Osteoblast (primary cell): Measurements from ENCODE around the gene CSH1. TPM values are rescaled to one million over a fixed set of nuclear protein-coding genes. Genes with fewer than 3 reads are reported as not detected.
A peak's percentile ranks its signal among the peaks of the same experiment; 100 is the strongest.
"Not testable (repeated sequence)": the region's sequence is repeated elsewhere in the genome, so short reads cannot be mapped to it uniquely, and the experiment has no call there.

Source experiments
- DNase-seq: peaks from one replicate; pipeline ENCODE4 v3.0.0; 2011; ENCODE audit warnings: low spot score, mixed read lengths; ENCODE audit not compliant: insufficient read length; ENCODE audit errors: missing footprints
- H2AFZ ChIP-seq: 2 replicates; pipeline ENCODE4 v1.6.0; 2011; ENCODE audit warnings: mild to moderate bottlenecking, low read length
- H3K27ac ChIP-seq: 2 replicates; pipeline ENCODE4 v1.5.1; 2011; ENCODE audit warnings: mild to moderate bottlenecking, low read depth, low read length, moderate library complexity
- H3K27me3 ChIP-seq: 2 replicates; pipeline ENCODE4 v1.6.0; 2012; ENCODE audit warnings: mild to moderate bottlenecking, control low read depth, inconsistent platforms, low read length, moderate library complexity; ENCODE audit not compliant: insufficient read depth
- H3K36me3 ChIP-seq: 2 replicates; pipeline ENCODE4 v1.5.1; 2011; ENCODE audit warnings: mild to moderate bottlenecking, low read length, control low read depth, moderate library complexity; ENCODE audit not compliant: insufficient read depth
- H3K4me1 ChIP-seq: 2 replicates; pipeline ENCODE4 v1.5.1; 2011; ENCODE audit warnings: mild to moderate bottlenecking, low read length, control low read depth, moderate library complexity; ENCODE audit not compliant: insufficient read depth
- H3K4me2 ChIP-seq: 2 replicates; pipeline ENCODE4 v1.6.0; 2011; ENCODE audit warnings: mild to moderate bottlenecking, low read length; ENCODE audit not compliant: insufficient read depth
- H3K4me3 ChIP-seq: fragments of 200-600 bp; sonication (generic); 3 replicates; pipeline ENCODE4 v1.5.1; 2012; ENCODE audit warnings: mild to moderate bottlenecking, low read length, inconsistent platforms; ENCODE audit not compliant: insufficient read depth
- H3K79me2 ChIP-seq: 2 replicates; pipeline ENCODE4 v1.6.0; 2012; ENCODE audit warnings: mild to moderate bottlenecking, low read length, control low read depth, inconsistent platforms; ENCODE audit not compliant: insufficient read depth
- H3K9me3 ChIP-seq: 2 replicates; pipeline ENCODE4 v1.5.1; 2011; ENCODE audit warnings: low read depth, low read length, control low read depth
- H4K20me1 ChIP-seq: 2 replicates; pipeline ENCODE4 v1.6.0; 2012; ENCODE audit warnings: mild to moderate bottlenecking, low read length, control low read depth; ENCODE audit not compliant: insufficient read depth
- CTCF ChIP-seq: IDR thresholded peaks from 2 replicates; pipeline ENCODE4 v1.5.1; 2011; ENCODE audit warnings: mild to moderate bottlenecking, low read depth, low read length, moderate library complexity; ENCODE audit errors: extremely low read depth
- total RNA-seq: library from RNA; depleted of rRNA; stranded (reverse); fragments of >200 nt; gene quantifications from 2 replicates; pipeline ENCODE4 v1.2.3, GENCODE V29; 2012

Gene CSH1
- total RNA-seq, 1 donor = not detected

DNA sequence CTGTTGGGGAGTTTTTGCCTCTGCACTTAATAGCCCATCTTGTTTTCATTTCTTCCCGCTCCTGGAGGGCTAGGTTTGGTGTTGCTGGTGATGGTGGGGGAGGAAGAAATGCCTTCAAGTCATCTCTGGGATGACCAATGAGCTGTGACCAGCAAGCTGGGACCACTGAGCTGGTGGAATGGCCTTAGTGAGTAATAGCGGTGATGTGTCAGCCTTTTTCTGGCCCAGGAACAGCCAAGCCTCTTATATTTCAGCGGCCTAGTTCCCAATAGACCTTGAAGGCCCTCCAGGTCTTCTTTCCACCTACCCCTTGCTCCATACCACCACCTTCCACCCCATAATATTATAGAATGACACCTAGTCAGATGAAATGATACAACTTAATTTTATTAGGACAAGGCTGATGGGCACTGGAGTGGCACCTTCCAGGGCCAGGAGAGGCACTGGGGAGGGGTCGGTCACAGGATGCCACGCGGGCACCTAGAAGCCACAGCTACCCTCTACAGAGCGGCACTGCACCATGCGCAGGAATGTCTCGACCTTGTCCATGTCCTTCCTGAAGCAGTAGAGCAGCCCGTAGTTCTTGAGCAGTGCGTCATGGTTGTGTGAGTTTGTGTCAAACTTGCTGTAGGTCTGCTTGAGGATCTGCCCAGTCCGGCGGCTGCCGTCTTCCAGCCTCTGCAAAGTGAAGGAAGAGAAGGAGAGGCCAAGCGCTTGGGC is 24.6 kb downstream of the CSH1 start:
- H4K20me1 ChIP-seq, H3K4me2 ChIP-seq, H2AFZ ChIP-seq, H3K4me1 ChIP-seq, H3K79me2 ChIP-seq, H3K27ac ChIP-seq, H3K9me3 ChIP-seq, H3K27me3 ChIP-seq, H3K36me3 ChIP-seq, H3K4me3 ChIP-seq: not testable (repeated sequence)
- DNase-seq = peak; percentile 31

GRCh38 chr17:63870292-63870665 is 26.1 kb downstream of the CSH1 start:
- not testable (repeated sequence) for DNase-seq, H3K36me3 ChIP-seq, H3K27ac ChIP-seq, H4K20me1 ChIP-seq, H3K4me3 ChIP-seq, H3K27me3 ChIP-seq, H3K9me3 ChIP-seq, H3K79me2 ChIP-seq, H3K4me2 ChIP-seq, H3K4me1 ChIP-seq, H2AFZ ChIP-seq

DNA sequence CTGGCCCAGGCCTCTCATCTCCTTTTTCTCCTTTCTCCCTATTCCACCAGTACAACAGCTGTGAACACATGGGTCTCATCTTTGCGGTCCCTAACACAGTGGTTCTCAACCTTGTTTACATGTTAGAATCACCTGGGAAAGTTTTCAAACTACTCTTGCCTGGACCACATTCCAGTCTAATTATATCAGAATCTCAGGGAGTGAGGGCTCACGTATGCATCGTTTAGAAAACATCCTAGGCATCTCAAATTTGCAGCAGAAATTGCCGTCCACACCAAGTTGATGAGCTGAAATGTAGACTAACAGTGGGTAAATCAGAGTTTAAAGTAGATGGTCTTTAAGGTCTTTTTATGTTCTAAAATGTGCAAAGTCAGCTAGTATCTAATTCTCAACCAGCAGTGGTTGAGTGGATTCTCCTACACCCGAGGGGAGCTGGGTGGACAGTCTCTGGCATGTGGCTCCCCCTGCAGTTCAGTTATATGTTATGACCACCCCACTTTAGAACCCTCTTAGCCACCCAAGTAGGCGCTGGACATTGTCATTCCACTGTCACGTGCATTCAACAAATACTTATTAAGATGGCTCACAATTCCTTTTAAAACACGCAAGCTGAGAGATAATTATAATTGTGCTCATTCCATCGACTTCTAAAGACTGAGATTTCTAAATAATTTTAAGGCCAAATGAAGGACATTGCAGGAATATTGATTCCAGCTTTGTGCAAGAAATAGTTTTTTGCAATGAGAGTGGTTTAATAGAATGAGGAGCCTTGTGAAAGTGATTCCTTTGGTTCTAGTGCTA is 26.7 kb downstream of the CSH1 start:
- H3K4me2 ChIP-seq, H3K36me3 ChIP-seq, H3K79me2 ChIP-seq, H2AFZ ChIP-seq, H3K27ac ChIP-seq, H4K20me1 ChIP-seq, H3K4me3 ChIP-seq, H3K27me3 ChIP-seq, DNase-seq, H3K9me3 ChIP-seq, H3K4me1 ChIP-seq: not testable (repeated sequence)
- peak; percentile 36 for TF ChIP-seq CTCF

DNA sequence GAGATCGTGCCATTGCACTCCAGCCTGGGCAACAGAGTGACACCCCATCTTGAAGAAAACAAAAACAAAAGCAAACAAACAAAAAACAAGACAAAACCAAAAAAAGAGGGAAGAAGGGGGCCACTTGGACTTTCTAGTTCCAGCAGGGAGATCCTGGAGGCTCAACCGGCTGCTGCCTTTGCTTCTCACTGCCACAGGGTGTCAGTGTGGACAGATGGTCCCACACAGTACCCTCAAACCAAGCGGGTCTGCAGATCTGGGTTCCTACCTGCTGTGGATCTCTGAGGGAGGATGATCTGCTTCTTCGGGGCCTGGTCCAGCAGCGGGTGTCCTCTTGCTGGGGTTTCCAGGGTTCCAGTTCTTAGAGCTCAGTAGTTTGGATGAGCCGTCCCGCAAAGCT is 29.7 kb downstream of the CSH1 start:
- not testable (repeated sequence) for H3K79me2 ChIP-seq, H3K27me3 ChIP-seq, H3K4me3 ChIP-seq, H3K4me2 ChIP-seq, H3K27ac ChIP-seq, H3K9me3 ChIP-seq, H4K20me1 ChIP-seq, H2AFZ ChIP-seq, DNase-seq, H3K4me1 ChIP-seq, H3K36me3 ChIP-seq
- TF ChIP-seq CTCF = peak; percentile 6

- no peak for TF ChIP-seq CTCF
- Histone ChIP-seq H3K9me3 (no peaks in the 10 kb centered on the region), H3K4me3 (no peak overlapping the region), H3K27ac (no peak overlapping the region), H3K4me1 (no peaks in the 10 kb centered on the region), H3K79me2 (no peaks in the 10 kb centered on the region), H2AFZ (no peak overlapping the region), H3K27me3 (peaks cover 24% of the 10 kb centered on the region), H4K20me1 (no peaks in the 10 kb centered on the region), H3K4me2 (no peak overlapping the region), H3K36me3 (no peaks in the 10 kb centered on the region)
- DNase-seq = no peak
Observed at GRCh38 chr17:63859257-63859656, 37.1 kb downstream of the CSH1 start.

GRCh38 chr17:63856425-63856824 is 39.9 kb downstream of the CSH1 start:
- H3K27ac ChIP-seq, H3K79me2 ChIP-seq, H3K4me2 ChIP-seq, H3K9me3 ChIP-seq, H2AFZ ChIP-seq, DNase-seq, H3K4me1 ChIP-seq, H3K4me3 ChIP-seq, H4K20me1 ChIP-seq, H3K36me3 ChIP-seq: not testable (repeated sequence)
- peaks cover 25% of the 10 kb centered on the region for H3K27me3 ChIP-seq
